Uterus (tissue), 2 donors: ENCODE results near the gene NPHP4.

ENCODE experiments used
- POLR2A ChIP-seq, 2 donors: fragments of 450-650 bp; IDR thresholded peaks; one replicate each; pipeline ENCODE4 v1.6.1; 2016; ENCODE audit warnings: antibody characterized with exemption in 2 of 2, mild to moderate bottlenecking in 1 of 2, moderate library complexity in 1 of 2
- TF ChIP-seq, protein P1 (sequence below), 4 experiments: fragments of 200-600 bp in 2 of 4; fragments of 450-650 bp in 2 of 4; sonication (generic) in 2 of 4; IDR thresholded peaks; one replicate each; pipeline ENCODE4 v1.5.1; 2016 to 2019; ENCODE audit warnings: antibody characterized with exemption in 4 of 4, mild to moderate bottlenecking in 2 of 4, moderate library complexity in 1 of 4

- TF ChIP-seq, protein P1, sequence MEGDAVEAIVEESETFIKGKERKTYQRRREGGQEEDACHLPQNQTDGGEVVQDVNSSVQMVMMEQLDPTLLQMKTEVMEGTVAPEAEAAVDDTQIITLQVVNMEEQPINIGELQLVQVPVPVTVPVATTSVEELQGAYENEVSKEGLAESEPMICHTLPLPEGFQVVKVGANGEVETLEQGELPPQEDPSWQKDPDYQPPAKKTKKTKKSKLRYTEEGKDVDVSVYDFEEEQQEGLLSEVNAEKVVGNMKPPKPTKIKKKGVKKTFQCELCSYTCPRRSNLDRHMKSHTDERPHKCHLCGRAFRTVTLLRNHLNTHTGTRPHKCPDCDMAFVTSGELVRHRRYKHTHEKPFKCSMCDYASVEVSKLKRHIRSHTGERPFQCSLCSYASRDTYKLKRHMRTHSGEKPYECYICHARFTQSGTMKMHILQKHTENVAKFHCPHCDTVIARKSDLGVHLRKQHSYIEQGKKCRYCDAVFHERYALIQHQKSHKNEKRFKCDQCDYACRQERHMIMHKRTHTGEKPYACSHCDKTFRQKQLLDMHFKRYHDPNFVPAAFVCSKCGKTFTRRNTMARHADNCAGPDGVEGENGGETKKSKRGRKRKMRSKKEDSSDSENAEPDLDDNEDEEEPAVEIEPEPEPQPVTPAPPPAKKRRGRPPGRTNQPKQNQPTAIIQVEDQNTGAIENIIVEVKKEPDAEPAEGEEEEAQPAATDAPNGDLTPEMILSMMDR (IDR thresholded peaks at IDR 0.05) = no peak
- no peak for TF ChIP-seq POLR2A (IDR thresholded peaks at IDR 0.05)
Measured at GRCh38 chr1:5940723-5941407, 51.4 kb downstream of the NPHP4 start.
